Measurements from ENCODE around the gene HSPB7. TPM values are rescaled to one million over a fixed set of nuclear protein-coding genes. Genes with fewer than 3 reads are reported as not detected.
A peak's percentile ranks its signal among the peaks of the same experiment; 100 is the strongest.

The HSPB7 gene
- total and polyA plus RNA-seq, 8 donors = 1.5 to 22.1 (median 3.7) TPM

DNA sequence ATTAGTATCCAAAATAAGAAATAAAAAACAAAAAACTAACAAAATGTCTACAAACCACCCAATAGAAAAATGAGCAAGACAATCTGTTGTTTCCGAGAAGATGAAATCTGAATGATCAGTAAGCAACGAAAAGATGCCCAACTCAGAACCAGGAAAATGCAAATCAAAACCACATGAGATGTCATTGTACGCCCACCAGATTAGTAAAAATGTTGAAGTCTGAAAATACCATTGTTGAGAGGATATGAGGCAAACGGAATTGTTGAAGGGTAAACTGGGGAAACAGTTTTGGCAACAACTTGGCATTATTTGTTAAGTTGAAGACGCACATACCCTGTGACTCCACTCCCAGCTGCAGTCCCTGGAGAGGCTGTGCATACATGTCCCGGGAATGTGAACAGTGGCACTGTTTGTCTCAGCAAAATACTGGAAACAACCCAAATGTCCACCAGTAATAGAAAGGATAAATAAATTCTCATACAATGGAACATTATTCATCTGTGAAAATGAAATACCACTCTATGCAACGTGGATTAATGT, 52.5 kb downstream of the HSPB7 start:
- peak; percentile 67 for ATAC-seq
- intact Hi-C loops (cut with DNase I) = no loop called here
- Histone ChIP-seq H3K4me1 (peaks cover 9 to 65% of the 10 kb centered on the region in 2 donors), H3K36me3 (peaks cover 0 to 35% of the 10 kb centered on the region in 2 donors), H3K4me3 (no peak overlapping the region), H3K9me3 (no peaks in the 10 kb centered on the region), H3K27ac (peak overlapping the region in 1 of 2 donors; percentile 81), H3K27me3 (no peaks in the 10 kb centered on the region)
- TF ChIP-seq, protein P1, sequence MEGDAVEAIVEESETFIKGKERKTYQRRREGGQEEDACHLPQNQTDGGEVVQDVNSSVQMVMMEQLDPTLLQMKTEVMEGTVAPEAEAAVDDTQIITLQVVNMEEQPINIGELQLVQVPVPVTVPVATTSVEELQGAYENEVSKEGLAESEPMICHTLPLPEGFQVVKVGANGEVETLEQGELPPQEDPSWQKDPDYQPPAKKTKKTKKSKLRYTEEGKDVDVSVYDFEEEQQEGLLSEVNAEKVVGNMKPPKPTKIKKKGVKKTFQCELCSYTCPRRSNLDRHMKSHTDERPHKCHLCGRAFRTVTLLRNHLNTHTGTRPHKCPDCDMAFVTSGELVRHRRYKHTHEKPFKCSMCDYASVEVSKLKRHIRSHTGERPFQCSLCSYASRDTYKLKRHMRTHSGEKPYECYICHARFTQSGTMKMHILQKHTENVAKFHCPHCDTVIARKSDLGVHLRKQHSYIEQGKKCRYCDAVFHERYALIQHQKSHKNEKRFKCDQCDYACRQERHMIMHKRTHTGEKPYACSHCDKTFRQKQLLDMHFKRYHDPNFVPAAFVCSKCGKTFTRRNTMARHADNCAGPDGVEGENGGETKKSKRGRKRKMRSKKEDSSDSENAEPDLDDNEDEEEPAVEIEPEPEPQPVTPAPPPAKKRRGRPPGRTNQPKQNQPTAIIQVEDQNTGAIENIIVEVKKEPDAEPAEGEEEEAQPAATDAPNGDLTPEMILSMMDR (IDR thresholded peaks at IDR 0.05) = no peak
- DNase-seq = no peak

Other genes with a start within 250 kb of the HSPB7 start
- 1 to 10 TPM; 1.2 TPM for gene UQCRHL, start 210.4 kb downstream of the HSPB7 start, total RNA-seq
- 1 to 10 TPM; 2.1 to 3.2 (median 2.5) TPM for gene UQCRHL, start 210.4 kb downstream of the HSPB7 start, polyA plus RNA-seq (ENCODE audit: insufficient read length in 6 of 6)
- gene SPEN, start 170.3 kb downstream of the HSPB7 start, total RNA-seq = 10 to 100 TPM; 37.2 to 54.1 TPM
- gene SPEN, start 170.3 kb downstream of the HSPB7 start, polyA plus RNA-seq (ENCODE audit: insufficient read length in 6 of 6) = 10 to 100 TPM; 61.4 to 71.4 (median 64.6) TPM
- 10 to 100 TPM; 31.2 to 39.9 TPM for gene ZBTB17, start 41.9 kb downstream of the HSPB7 start, total RNA-seq
- 10 to 100 TPM; 27.4 to 46.5 (median 33.1) TPM for gene ZBTB17, start 41.9 kb downstream of the HSPB7 start, polyA plus RNA-seq (ENCODE audit: insufficient read length in 6 of 6)
- not detected for gene SRARP, start 13.8 kb downstream of the HSPB7 start, total RNA-seq
- gene SRARP, start 13.8 kb downstream of the HSPB7 start, polyA plus RNA-seq (ENCODE audit: insufficient read length in 6 of 6) = under 1 TPM in 4 of 6 donors, not detected in 2; 0.08 to 0.20 (median 0.10) TPM
- under 1 TPM; 0.12 to 0.39 TPM for gene CLCNKA, start 4.0 kb upstream of the HSPB7 start, total RNA-seq
- gene CLCNKA, start 4.0 kb upstream of the HSPB7 start, polyA plus RNA-seq (ENCODE audit: insufficient read length in 6 of 6) = 1 to 10 TPM in 2 of 6 donors, under 1 TPM in 4; 0.48 to 1.4 (median 0.88) TPM
- 1 to 10 TPM in 1 of 2 donors, not detected in 1; 1.1 TPM for gene CLCNKB, start 25.7 kb upstream of the HSPB7 start, total RNA-seq
- 1 to 10 TPM; 3.9 to 8.0 (median 5.2) TPM for gene CLCNKB, start 25.7 kb upstream of the HSPB7 start, polyA plus RNA-seq (ENCODE audit: insufficient read length in 6 of 6)
- gene FAM131C, start 55.6 kb upstream of the HSPB7 start, total RNA-seq = not detected
- under 1 TPM in 4 of 6 donors, not detected in 2; 0.08 to 0.21 (median 0.17) TPM for gene FAM131C, start 55.6 kb upstream of the HSPB7 start, polyA plus RNA-seq (ENCODE audit: insufficient read length in 6 of 6)
- gene EPHA2, start 138.0 kb upstream of the HSPB7 start, total RNA-seq = 10 to 100 TPM; 36.9 to 62.6 TPM
- 10 to 100 TPM; 12.6 to 38.3 (median 29.5) TPM for gene EPHA2, start 138.0 kb upstream of the HSPB7 start, polyA plus RNA-seq (ENCODE audit: insufficient read length in 6 of 6)
- gene ARHGEF19, start 194.6 kb upstream of the HSPB7 start, total RNA-seq = 10 to 100 TPM; 10.4 to 13.1 TPM
- 10 to 100 TPM; 52.9 to 67.7 (median 59.6) TPM for gene ARHGEF19, start 194.6 kb upstream of the HSPB7 start, polyA plus RNA-seq (ENCODE audit: insufficient read length in 6 of 6)
- 1 to 10 TPM; 5.6 to 8.9 TPM for gene CPLANE2, start 219.1 kb upstream of the HSPB7 start, total RNA-seq
- gene CPLANE2, start 219.1 kb upstream of the HSPB7 start, polyA plus RNA-seq (ENCODE audit: insufficient read length in 6 of 6) = 1 to 10 TPM; 3.9 to 6.0 (median 4.9) TPM